Measurements from ENCODE around the gene TAAR5. TPM values are rescaled to one million over a fixed set of nuclear protein-coding genes. Genes with fewer than 3 reads are reported as not detected.

TAAR5 gene
- total and polyA plus RNA-seq, 2 of the 8 experiments (the other 6 are each of a cell fraction or from before 2014, with no cell fraction given): not detected

GRCh38 chr6:132552372-132552771, 37.2 kb downstream of the TAAR5 start, which contains the start of gene TAAR8 (continued):
- TF ChIP-seq, protein P1, sequence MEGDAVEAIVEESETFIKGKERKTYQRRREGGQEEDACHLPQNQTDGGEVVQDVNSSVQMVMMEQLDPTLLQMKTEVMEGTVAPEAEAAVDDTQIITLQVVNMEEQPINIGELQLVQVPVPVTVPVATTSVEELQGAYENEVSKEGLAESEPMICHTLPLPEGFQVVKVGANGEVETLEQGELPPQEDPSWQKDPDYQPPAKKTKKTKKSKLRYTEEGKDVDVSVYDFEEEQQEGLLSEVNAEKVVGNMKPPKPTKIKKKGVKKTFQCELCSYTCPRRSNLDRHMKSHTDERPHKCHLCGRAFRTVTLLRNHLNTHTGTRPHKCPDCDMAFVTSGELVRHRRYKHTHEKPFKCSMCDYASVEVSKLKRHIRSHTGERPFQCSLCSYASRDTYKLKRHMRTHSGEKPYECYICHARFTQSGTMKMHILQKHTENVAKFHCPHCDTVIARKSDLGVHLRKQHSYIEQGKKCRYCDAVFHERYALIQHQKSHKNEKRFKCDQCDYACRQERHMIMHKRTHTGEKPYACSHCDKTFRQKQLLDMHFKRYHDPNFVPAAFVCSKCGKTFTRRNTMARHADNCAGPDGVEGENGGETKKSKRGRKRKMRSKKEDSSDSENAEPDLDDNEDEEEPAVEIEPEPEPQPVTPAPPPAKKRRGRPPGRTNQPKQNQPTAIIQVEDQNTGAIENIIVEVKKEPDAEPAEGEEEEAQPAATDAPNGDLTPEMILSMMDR (IDR thresholded peaks at IDR 0.05; ENCODE audit: control extremely low read depth in 1 of 3, insufficient read depth in 1 of 3, low read depth in 1 of 3, low read length in 3 of 3): no peak
- no peak for TF ChIP-seq FOSL1 (IDR thresholded peaks at IDR 0.05; ENCODE audit: insufficient read depth, low read depth, low read length)
- no peak for TF ChIP-seq YY1 (IDR thresholded peaks at IDR 0.05; ENCODE audit: low read depth, low read length)
- TF ChIP-seq SRF (IDR thresholded peaks at IDR 0.05; ENCODE audit: low read depth, low read length): no peak
- TF ChIP-seq SIX5 (IDR thresholded peaks at IDR 0.05; ENCODE audit: low read depth, low read length): no peak
- TF ChIP-seq MAFK (IDR thresholded peaks at IDR 0.05; ENCODE audit: low read depth, low read length): no peak
